ENCODE measurements around the gene OR8B12.
"Not testable (repeated sequence)": the region's sequence is repeated elsewhere in the genome, so short reads cannot be mapped to it uniquely, and the experiment has no call there.

OR8B12 gene

GRCh38 chr11:124536520-124536919 is 6.9 kb downstream of the OR8B12 start:
- Histone ChIP-seq H3K9me3 (replicated peaks in 1 of 11) (0 out of 22 replicates have a peak, but pooled peaks cover 0 to 7% (median 0%) of the 10 kb centered on the region in 11 experiments), H3K4me3 (peak overlapping the region in 1 of 10 experiments; percentile 1; a peak in 1 of 20 replicates), H3K27me3 (no peaks in the 10 kb centered on the region), H4K20me1 (no peaks in the 10 kb centered on the region), H3K27ac (peak overlapping the region in 4 of 11 experiments; percentile 21 to 43 (median 29); a peak in 2 of 22 replicates), H3K4me1 (peaks cover 0 to 31% (median 11%) of the 10 kb centered on the region in 10 experiments; a peak in 13 of 20 replicates), H3K36me3 (no peaks in the 10 kb centered on the region), H3K9ac (no peak overlapping the region), H3K4me2 (peak overlapping the region in 9 of 11 experiments; percentile 13 to 63 (median 36); a peak in 15 of 22 replicates)
- no peak for TF ChIP-seq Cebpa-rat (IDR thresholded peaks at IDR 0.05)

GRCh38 chr11:124535552-124536232 is 7.8 kb downstream of the OR8B12 start:
- Histone ChIP-seq H3K4me1 (peaks cover 0 to 23% (median 11%) of the 10 kb centered on the region in 10 experiments; a peak in 13 of 20 replicates), H3K4me3 (0 out of 20 replicates have a peak overlapping the region, but pooled peaks of 1 of the 10 experiments have one; percentile 1), H4K20me1 (no peaks in the 10 kb centered on the region), H3K27me3 (no peaks in the 10 kb centered on the region), H3K9me3 (replicated peaks in 1 of 11) (0 out of 22 replicates have a peak, but pooled peaks cover 0 to 7% (median 0%) of the 10 kb centered on the region in 11 experiments), H3K9ac (no peak overlapping the region), H3K36me3 (no peaks in the 10 kb centered on the region), H3K4me2 (peak overlapping the region in 9 of 11 experiments; percentile 13 to 63 (median 36); a peak in 15 of 22 replicates), H3K27ac (peak overlapping the region in 4 of 11 experiments; percentile 21 to 43 (median 29); a peak in 2 of 22 replicates)
- peak in 4 of 11 experiments; percentile 25 to 62 (median 53); a peak in 5 of 22 replicates for TF ChIP-seq Cebpa-rat (IDR thresholded peaks at IDR 0.05)

- Histone ChIP-seq H3K9ac (no peak overlapping the region), H3K4me2 (no peak overlapping the region), H3K27me3 (no peaks in the 10 kb centered on the region), H3K4me1 (peaks cover 0 to 19% (median 11%) of the 10 kb centered on the region in 10 experiments; a peak in 13 of 20 replicates), H3K27ac (no peak overlapping the region), H3K36me3 (no peaks in the 10 kb centered on the region), H3K9me3 (replicated peaks in 1 of 11) (peaks cover 2 to 9% (median 3%) of the 10 kb centered on the region in 11 experiments; a peak in 18 of 22 replicates), H3K4me3 (no peak overlapping the region), H4K20me1 (no peaks in the 10 kb centered on the region)
- no peak for TF ChIP-seq Cebpa-rat (IDR thresholded peaks at IDR 0.05)
Observed at GRCh38 chr11:124534051-124534450, 9.4 kb downstream of the OR8B12 start.

DNA sequence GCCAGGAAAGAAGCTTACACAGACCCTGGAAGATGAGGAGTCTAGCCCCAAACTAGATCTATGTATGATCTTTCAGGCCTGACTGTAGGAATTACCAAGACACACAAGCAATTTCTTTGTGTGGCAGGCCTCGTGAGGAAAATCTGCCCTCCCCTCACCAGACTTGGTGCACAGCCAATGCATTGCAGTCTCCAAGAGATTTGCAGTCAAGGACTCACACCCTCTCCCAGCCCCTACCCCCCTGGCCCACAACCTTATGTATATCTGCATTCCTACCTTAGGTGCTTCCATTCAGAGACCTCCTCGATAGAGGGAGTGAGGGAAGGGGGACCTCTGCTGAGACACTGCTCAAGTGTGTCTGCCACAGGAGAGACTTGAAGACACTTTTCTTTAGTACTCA is 9.8 kb downstream of the OR8B12 start:
- H3K4me2 ChIP-seq: no peak overlapping the region
- peaks cover 6 to 13% (median 8%) of the 10 kb centered on the region in 11 experiments; a peak in 18 of 22 replicates for H3K9me3 ChIP-seq (replicated peaks in 1 of 11)
- H3K9ac ChIP-seq: no peak overlapping the region
- H3K27ac ChIP-seq: no peak overlapping the region
- H3K4me3 ChIP-seq: no peak overlapping the region
- H4K20me1 ChIP-seq: no peaks in the 10 kb centered on the region
- H3K27me3 ChIP-seq: no peaks in the 10 kb centered on the region
- peaks cover 0 to 19% (median 11%) of the 10 kb centered on the region in 10 experiments; a peak in 13 of 20 replicates for H3K4me1 ChIP-seq
- no peaks in the 10 kb centered on the region for H3K36me3 ChIP-seq
- no peak for TF ChIP-seq Cebpa-rat (IDR thresholded peaks at IDR 0.05)

- no peak for TF ChIP-seq Cebpa-rat (IDR thresholded peaks at IDR 0.05)
- no peaks in the 10 kb centered on the region for H3K36me3 ChIP-seq
- H3K4me2 ChIP-seq: no peak overlapping the region
- no peak overlapping the region for H3K9ac ChIP-seq
- H3K4me1 ChIP-seq: peaks cover 0 to 37% (median 0%) of the 10 kb centered on the region in 10 experiments; a peak in 6 of 20 replicates
- H3K27ac ChIP-seq: no peak overlapping the region
- no peaks in the 10 kb centered on the region for H3K9me3 ChIP-seq (replicated peaks in 1 of 11)
- H4K20me1 ChIP-seq: no peaks in the 10 kb centered on the region
- no peak overlapping the region for H3K4me3 ChIP-seq
- H3K27me3 ChIP-seq: no peaks in the 10 kb centered on the region
Observed at GRCh38 chr11:124520550-124520854, 23.0 kb downstream of the OR8B12 start.

DNA sequence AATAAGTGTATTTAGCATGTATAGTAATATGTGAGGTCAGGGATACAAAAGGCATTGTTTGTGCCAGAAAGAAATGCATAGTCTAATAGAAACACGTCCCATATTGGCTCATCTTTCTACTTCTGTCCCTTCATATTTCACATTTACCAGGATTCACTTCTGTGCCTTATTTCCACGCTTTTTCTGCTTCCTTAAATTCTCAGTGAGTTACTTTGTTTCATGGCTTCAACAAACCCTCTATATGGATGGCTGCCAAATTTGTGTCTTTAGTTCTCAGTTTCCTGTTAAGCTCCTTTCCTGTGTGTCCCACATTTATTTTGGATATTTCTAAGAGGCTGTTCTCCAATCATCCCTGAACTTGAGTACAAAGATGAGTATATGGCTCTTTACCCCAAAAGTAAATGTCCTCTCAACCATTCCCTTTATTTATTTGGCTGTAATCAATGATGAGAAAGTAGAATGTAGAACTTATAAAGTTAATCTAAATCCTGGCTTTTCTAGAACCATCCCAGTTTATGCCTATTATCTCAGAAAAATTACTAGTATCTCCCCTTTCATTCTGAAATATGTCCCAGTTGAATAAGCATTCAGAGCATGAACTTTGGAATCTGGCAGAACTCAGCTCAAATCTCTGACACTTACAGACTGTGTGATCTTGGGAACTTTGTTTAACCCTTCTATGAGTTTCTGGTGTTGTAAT is 23.5 kb downstream of the OR8B12 start:
- Histone ChIP-seq H3K9me3 (replicated peaks in 1 of 11) (no peaks in the 10 kb centered on the region), H3K4me1 (peaks cover 0 to 42% (median 0%) of the 10 kb centered on the region in 10 experiments; a peak in 7 of 20 replicates), H3K27me3 (no peaks in the 10 kb centered on the region), H3K36me3 (no peaks in the 10 kb centered on the region), H3K4me3 (no peak overlapping the region), H3K9ac (no peak overlapping the region), H3K27ac (no peak overlapping the region), H3K4me2 (peak overlapping the region in 3 of 11 experiments; percentile 10 to 58 (median 40); a peak in 5 of 22 replicates), H4K20me1 (no peaks in the 10 kb centered on the region)
- no peak for TF ChIP-seq Cebpa-rat (IDR thresholded peaks at IDR 0.05)

DNA sequence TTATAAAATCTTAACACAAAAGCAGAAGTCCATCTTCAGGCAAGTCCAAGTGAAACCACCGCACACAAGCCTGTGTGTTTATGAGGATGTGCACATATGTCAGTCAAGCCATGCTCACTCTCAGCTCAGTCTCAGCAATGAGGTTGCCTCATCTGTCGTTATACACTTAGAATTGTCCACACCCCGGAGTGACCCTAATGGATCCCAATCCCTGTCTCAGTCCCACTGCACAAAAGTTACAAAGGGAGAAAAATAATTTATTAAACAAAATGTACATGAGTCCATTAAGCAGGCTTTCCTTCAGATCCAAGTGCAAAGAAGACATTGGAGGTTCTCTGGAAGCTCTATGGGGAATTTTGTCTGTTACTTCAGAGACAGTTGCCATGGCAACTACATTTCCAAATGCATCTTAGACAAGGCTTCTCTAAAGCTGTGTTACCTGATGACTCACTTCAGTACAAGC is 24.4 kb downstream of the OR8B12 start:
- no peaks in the 10 kb centered on the region for H3K36me3 ChIP-seq
- H4K20me1 ChIP-seq: no peaks in the 10 kb centered on the region
- no peaks in the 10 kb centered on the region for H3K27me3 ChIP-seq

DNA sequence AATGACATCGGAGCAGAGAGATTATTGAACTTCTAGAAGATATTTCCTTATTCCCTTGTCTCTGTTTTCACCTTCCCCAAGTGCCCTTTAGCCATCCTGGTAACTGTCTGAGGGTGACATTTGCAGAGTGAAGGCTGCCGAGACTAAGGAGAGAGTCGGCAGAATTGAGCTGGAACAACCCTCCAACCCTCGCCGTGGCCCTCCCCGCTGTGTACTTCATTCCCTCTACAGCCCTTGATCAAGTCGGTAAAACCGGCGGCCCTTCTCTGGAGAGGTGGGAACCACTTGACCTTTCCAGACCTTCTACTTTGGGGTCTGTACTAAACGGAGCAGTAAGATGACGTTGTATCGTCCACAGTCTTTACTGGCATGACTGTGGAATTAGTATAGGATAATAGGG is 26.1 kb downstream of the OR8B12 start:
- H3K4me2 ChIP-seq: peak overlapping the region in 1 of 11 experiments; percentile 21; a peak in 1 of 22 replicates
- H3K9me3 ChIP-seq (replicated peaks in 1 of 11): no peaks in the 10 kb centered on the region
- H3K4me1 ChIP-seq: peaks cover 0 to 67% (median 0%) of the 10 kb centered on the region in 10 experiments; a peak in 8 of 20 replicates
- H4K20me1 ChIP-seq: no peaks in the 10 kb centered on the region
- H3K27ac ChIP-seq: no peak overlapping the region
- TF ChIP-seq Cebpa-rat (IDR thresholded peaks at IDR 0.05): no peak
- H3K27me3 ChIP-seq: no peaks in the 10 kb centered on the region
- H3K36me3 ChIP-seq: no peaks in the 10 kb centered on the region
- no peak overlapping the region for H3K9ac ChIP-seq
- no peak overlapping the region for H3K4me3 ChIP-seq

More for the DNA sequence above, 24.4 kb downstream of the OR8B12 start:
- no peak overlapping the region for H3K4me3 ChIP-seq
- H3K9me3 ChIP-seq (replicated peaks in 1 of 11): no peaks in the 10 kb centered on the region
- peaks cover 0 to 52% (median 0%) of the 10 kb centered on the region in 10 experiments; a peak in 8 of 20 replicates for H3K4me1 ChIP-seq
- peak overlapping the region in 3 of 11 experiments; percentile 10 to 58 (median 40); a peak in 3 of 22 replicates for H3K4me2 ChIP-seq
- H3K9ac ChIP-seq: no peak overlapping the region
- H3K27ac ChIP-seq: no peak overlapping the region; a peak in 1 of 22 replicates
- no peak for TF ChIP-seq Cebpa-rat (IDR thresholded peaks at IDR 0.05)

GRCh38 chr11:124514675-124515074 is 28.8 kb downstream of the OR8B12 start:
- H3K9me3 ChIP-seq (replicated peaks in 1 of 11); H3K9ac ChIP-seq; H3K36me3 ChIP-seq; H4K20me1 ChIP-seq; H3K27me3 ChIP-seq; H3K4me3 ChIP-seq: not testable (repeated sequence)
- Histone ChIP-seq H3K27ac (peak overlapping the region in 3 of 11 experiments; percentile 42 to 75 (median 69); a peak in 6 of 22 replicates), H3K4me2 (peak overlapping the region in 5 of 11 experiments; percentile 28 to 88 (median 68); a peak in 10 of 22 replicates), H3K4me1 (peaks cover 0 to 65% (median 0%) of the 10 kb centered on the region in 10 experiments; a peak in 8 of 20 replicates)
- peak in 4 of 11 experiments; percentile 42 to 74 (median 66); a peak in 6 of 22 replicates for TF ChIP-seq Cebpa-rat (IDR thresholded peaks at IDR 0.05)
